ENCODE results near the gene ARID2.

DNA sequence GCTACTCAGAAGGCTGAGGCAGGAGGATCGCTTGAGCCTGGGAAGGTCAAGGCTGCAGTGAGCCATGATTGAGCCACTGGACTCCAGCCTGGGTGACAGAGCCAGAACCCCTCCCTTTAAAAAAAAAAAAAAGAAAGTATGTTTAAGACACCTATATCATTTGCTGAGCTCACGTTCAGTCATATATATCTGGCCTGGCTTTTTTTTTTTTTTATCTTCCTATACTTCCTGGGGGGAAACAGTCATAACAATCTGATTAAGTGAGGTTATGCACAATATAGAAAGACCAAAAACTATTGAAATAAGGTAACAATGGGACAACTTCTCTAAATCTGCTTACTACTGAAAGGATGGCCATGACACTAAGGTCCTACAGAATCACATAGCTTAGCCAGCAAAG lies 9.4 kb upstream of the ARID2 start:
- TF ChIP-seq, protein P1, sequence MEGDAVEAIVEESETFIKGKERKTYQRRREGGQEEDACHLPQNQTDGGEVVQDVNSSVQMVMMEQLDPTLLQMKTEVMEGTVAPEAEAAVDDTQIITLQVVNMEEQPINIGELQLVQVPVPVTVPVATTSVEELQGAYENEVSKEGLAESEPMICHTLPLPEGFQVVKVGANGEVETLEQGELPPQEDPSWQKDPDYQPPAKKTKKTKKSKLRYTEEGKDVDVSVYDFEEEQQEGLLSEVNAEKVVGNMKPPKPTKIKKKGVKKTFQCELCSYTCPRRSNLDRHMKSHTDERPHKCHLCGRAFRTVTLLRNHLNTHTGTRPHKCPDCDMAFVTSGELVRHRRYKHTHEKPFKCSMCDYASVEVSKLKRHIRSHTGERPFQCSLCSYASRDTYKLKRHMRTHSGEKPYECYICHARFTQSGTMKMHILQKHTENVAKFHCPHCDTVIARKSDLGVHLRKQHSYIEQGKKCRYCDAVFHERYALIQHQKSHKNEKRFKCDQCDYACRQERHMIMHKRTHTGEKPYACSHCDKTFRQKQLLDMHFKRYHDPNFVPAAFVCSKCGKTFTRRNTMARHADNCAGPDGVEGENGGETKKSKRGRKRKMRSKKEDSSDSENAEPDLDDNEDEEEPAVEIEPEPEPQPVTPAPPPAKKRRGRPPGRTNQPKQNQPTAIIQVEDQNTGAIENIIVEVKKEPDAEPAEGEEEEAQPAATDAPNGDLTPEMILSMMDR (IDR thresholded peaks at IDR 0.05) = no peak
- TF ChIP-seq ZFX (IDR thresholded peaks at IDR 0.05; ENCODE audit: borderline replicate concordance) = no peak

Data from 22Rv1 (cell line).